ENCODE data around the gene ALDH1A2. TPM values are rescaled to one million over a fixed set of nuclear protein-coding genes. Genes with fewer than 3 reads are reported as not detected.

ALDH1A2 gene
- polyA plus RNA-seq, 1 donor from 2014 or later: 0.24 TPM

DNA sequence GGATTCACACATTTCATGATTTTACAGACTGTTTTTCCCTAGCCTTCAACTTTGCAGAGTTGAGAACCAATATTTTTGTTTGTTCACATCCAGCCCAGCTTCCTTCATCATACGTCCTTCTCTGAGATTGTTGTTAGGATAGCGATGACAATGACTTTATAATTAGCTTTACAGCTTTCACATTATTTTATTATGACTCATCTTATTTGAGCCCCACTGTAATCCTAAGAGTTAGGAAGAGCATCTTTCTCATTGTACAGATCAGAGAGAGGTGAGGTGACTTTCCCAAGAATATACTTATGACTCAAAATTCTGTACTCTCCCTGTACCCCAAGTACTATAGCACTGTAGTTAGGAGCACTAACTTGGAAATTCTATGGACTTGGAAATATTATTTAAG lies 156.1 kb downstream of the ALDH1A2 start:
- Histone ChIP-seq H3K27me3 (ENCODE audit: insufficient read depth, low read depth, low read length) (no peaks in the 10 kb centered on the region), H4K20me1 (ENCODE audit: insufficient read depth) (no peaks in the 10 kb centered on the region), H3F3A (ENCODE audit: insufficient read depth, low read length, poor library complexity, severe bottlenecking) (no peaks in the 10 kb centered on the region), H3K4me2 (ENCODE audit: low read length) (no peak overlapping the region), H3K9me3 (ENCODE audit: low read length) (no peaks in the 10 kb centered on the region), H3K79me2 (replicated peaks; ENCODE audit: insufficient read depth, low read length) (no peaks in the 10 kb centered on the region), H3K9me2 (ENCODE audit: insufficient read depth, low read length) (no peaks in the 10 kb centered on the region), H2AFZ (ENCODE audit: low read depth, low read length) (no peak overlapping the region), H3K27ac (ENCODE audit: low read length) (no peak overlapping the region), H3K4me3 (ENCODE audit: low read length) (no peak overlapping the region), H3K9ac (ENCODE audit: low read length) (no peak overlapping the region), H3K36me3 (ENCODE audit: insufficient read depth, low read length) (no peaks in the 10 kb centered on the region)
- TF ChIP-seq RAD21 (conservative IDR thresholded peaks at IDR 0.05): no peak
- no peak for TF ChIP-seq EZH2 (IDR thresholded peaks at IDR 0.05; ENCODE audit: borderline replicate concordance, insufficient read depth, low read length, poor library complexity, severe bottlenecking)
- no peak for TF ChIP-seq SMC3 (conservative IDR thresholded peaks at IDR 0.05; ENCODE audit: poor library complexity)
- TF ChIP-seq MXI1 (conservative IDR thresholded peaks at IDR 0.05; ENCODE audit: poor library complexity, severe bottlenecking): no peak
- TF ChIP-seq POLR2AphosphoS5 (IDR thresholded peaks at IDR 0.05): no peak
- TF ChIP-seq, protein P1, sequence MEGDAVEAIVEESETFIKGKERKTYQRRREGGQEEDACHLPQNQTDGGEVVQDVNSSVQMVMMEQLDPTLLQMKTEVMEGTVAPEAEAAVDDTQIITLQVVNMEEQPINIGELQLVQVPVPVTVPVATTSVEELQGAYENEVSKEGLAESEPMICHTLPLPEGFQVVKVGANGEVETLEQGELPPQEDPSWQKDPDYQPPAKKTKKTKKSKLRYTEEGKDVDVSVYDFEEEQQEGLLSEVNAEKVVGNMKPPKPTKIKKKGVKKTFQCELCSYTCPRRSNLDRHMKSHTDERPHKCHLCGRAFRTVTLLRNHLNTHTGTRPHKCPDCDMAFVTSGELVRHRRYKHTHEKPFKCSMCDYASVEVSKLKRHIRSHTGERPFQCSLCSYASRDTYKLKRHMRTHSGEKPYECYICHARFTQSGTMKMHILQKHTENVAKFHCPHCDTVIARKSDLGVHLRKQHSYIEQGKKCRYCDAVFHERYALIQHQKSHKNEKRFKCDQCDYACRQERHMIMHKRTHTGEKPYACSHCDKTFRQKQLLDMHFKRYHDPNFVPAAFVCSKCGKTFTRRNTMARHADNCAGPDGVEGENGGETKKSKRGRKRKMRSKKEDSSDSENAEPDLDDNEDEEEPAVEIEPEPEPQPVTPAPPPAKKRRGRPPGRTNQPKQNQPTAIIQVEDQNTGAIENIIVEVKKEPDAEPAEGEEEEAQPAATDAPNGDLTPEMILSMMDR (IDR thresholded peaks at IDR 0.05; ENCODE audit: poor library complexity, severe bottlenecking): no peak
- TF ChIP-seq, protein P2, sequence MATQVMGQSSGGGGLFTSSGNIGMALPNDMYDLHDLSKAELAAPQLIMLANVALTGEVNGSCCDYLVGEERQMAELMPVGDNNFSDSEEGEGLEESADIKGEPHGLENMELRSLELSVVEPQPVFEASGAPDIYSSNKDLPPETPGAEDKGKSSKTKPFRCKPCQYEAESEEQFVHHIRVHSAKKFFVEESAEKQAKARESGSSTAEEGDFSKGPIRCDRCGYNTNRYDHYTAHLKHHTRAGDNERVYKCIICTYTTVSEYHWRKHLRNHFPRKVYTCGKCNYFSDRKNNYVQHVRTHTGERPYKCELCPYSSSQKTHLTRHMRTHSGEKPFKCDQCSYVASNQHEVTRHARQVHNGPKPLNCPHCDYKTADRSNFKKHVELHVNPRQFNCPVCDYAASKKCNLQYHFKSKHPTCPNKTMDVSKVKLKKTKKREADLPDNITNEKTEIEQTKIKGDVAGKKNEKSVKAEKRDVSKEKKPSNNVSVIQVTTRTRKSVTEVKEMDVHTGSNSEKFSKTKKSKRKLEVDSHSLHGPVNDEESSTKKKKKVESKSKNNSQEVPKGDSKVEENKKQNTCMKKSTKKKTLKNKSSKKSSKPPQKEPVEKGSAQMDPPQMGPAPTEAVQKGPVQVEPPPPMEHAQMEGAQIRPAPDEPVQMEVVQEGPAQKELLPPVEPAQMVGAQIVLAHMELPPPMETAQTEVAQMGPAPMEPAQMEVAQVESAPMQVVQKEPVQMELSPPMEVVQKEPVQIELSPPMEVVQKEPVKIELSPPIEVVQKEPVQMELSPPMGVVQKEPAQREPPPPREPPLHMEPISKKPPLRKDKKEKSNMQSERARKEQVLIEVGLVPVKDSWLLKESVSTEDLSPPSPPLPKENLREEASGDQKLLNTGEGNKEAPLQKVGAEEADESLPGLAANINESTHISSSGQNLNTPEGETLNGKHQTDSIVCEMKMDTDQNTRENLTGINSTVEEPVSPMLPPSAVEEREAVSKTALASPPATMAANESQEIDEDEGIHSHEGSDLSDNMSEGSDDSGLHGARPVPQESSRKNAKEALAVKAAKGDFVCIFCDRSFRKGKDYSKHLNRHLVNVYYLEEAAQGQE (IDR thresholded peaks at IDR 0.05; ENCODE audit: borderline replicate concordance): no peak
- no peak for TF ChIP-seq EP300 (conservative IDR thresholded peaks at IDR 0.05; ENCODE audit: poor library complexity, severe bottlenecking)
- no peak for TF ChIP-seq TAF1 (IDR thresholded peaks at IDR 0.05; ENCODE audit: low read depth)

DNA sequence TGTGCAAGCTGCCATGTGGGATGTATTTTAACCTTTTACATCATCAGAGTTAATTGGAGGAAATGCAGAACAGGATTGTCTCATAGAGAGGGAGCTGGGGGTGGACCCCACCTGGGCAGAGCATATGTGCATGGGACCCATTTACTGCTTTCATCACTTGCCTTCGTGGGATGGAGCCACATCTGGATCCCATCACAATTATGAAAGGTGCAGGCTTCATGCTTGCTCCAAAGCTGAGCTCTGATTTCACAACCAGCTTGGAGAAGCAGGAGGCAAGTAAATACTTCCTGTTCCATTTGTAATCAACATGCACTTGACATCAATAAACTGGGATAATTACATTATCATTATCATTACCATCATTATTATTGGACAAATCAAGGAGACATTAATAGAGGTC lies 161.9 kb downstream of the ALDH1A2 start:
- Histone ChIP-seq H3K36me3 (ENCODE audit: insufficient read depth, low read length) (no peaks in the 10 kb centered on the region), H3F3A (ENCODE audit: insufficient read depth, low read length, poor library complexity, severe bottlenecking) (no peaks in the 10 kb centered on the region), H2AFZ (ENCODE audit: low read depth, low read length) (no peak overlapping the region), H3K9me2 (ENCODE audit: insufficient read depth, low read length) (no peaks in the 10 kb centered on the region), H3K9ac (ENCODE audit: low read length) (no peak overlapping the region), H3K27ac (ENCODE audit: low read length) (no peak overlapping the region), H3K4me3 (ENCODE audit: low read length) (no peak overlapping the region), H3K4me2 (ENCODE audit: low read length) (no peak overlapping the region), H4K20me1 (ENCODE audit: insufficient read depth) (no peaks in the 10 kb centered on the region), H3K27me3 (ENCODE audit: insufficient read depth, low read depth, low read length) (no peaks in the 10 kb centered on the region), H3K79me2 (replicated peaks; ENCODE audit: insufficient read depth, low read length) (no peaks in the 10 kb centered on the region), H3K9me3 (ENCODE audit: low read length) (no peaks in the 10 kb centered on the region)
- TF ChIP-seq SMC3 (conservative IDR thresholded peaks at IDR 0.05; ENCODE audit: poor library complexity): no peak

Other genes starting within 250 kb of the ALDH1A2 start
- not detected in 2 replicates for gene AQP9, start 72.7 kb upstream of the ALDH1A2 start, polyA plus RNA-seq

Measured in neural cell (in vitro differentiated cells).